HepG2 (cell line): ENCODE data around the gene CXXC5.

Source experiments
- FOXK1 ChIP-seq: sonication (generic); formaldehyde crosslinking; IDR thresholded peaks from 2 replicates; pipeline ENCODE4 v1.4.0; 2020; ENCODE audit warnings: low read depth, missing genetic modification reagents, borderline replicate concordance
- HMG20A ChIP-seq: IDR thresholded peaks from 2 replicates; pipeline ENCODE4 v1.6.1; 2016; ENCODE audit warnings: borderline replicate concordance
- NFE2 ChIP-seq: sonication (generic); formaldehyde crosslinking; IDR thresholded peaks from 2 replicates; pipeline ENCODE4 v1.4.0; 2020; ENCODE audit warnings: missing genetic modification reagents
- TF ChIP-seq, protein P1 (sequence below): sonication (generic); formaldehyde crosslinking; IDR thresholded peaks from 2 replicates; pipeline ENCODE4 v1.5.0; 2020; ENCODE audit warnings: mild to moderate bottlenecking, missing genetic modification reagents, moderate library complexity

- TF ChIP-seq, protein P1, sequence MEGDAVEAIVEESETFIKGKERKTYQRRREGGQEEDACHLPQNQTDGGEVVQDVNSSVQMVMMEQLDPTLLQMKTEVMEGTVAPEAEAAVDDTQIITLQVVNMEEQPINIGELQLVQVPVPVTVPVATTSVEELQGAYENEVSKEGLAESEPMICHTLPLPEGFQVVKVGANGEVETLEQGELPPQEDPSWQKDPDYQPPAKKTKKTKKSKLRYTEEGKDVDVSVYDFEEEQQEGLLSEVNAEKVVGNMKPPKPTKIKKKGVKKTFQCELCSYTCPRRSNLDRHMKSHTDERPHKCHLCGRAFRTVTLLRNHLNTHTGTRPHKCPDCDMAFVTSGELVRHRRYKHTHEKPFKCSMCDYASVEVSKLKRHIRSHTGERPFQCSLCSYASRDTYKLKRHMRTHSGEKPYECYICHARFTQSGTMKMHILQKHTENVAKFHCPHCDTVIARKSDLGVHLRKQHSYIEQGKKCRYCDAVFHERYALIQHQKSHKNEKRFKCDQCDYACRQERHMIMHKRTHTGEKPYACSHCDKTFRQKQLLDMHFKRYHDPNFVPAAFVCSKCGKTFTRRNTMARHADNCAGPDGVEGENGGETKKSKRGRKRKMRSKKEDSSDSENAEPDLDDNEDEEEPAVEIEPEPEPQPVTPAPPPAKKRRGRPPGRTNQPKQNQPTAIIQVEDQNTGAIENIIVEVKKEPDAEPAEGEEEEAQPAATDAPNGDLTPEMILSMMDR (CRISPR knock-in tag): no peak
- TF ChIP-seq NFE2 (no peak), HMG20A (no peak), FOXK1 (CRISPR knock-in tag) (no peak)
Measured at GRCh38 chr5:139658928-139659667, 10.9 kb downstream of the CXXC5 start.
